Right lobe of liver (tissue), 6 donors: Measurements from ENCODE around the gene GMDS. TPM values are rescaled to one million over a fixed set of nuclear protein-coding genes. Genes with fewer than 3 reads are reported as not detected.

Source experiments
- ATAC-seq, 4 donors: fragments of 200-7000 bp; cut with Tn5 transposase; one replicate each; pipeline ENCODE4 v1.9.1; 2020; ENCODE audit warnings: mild to moderate bottlenecking in 4 of 4, moderate library complexity in 4 of 4
- DNase-seq, 3 donors: peaks; one replicate each; pipeline ENCODE4 v3.0.0-alpha.2; 2020
- H3K27ac ChIP-seq, 3 donors: fragments of 200-600 bp; one replicate each; pipeline ENCODE4 v1.8.0; 2022
- H3K27me3 ChIP-seq, 2 donors: fragments of 200-600 bp; one replicate each; pipeline ENCODE4 v1.8.0; 2022
- H3K36me3 ChIP-seq, 4 donors: fragments of 200-600 bp; sonication (generic) in 1 of 4; one replicate each; pipeline versions ENCODE4 v1.5.1 to v1.8.0; 2017 to 2022; ENCODE audit warnings: control low read depth in 1 of 4
- H3K4me1 ChIP-seq, 4 donors: fragments of 200-600 bp; sonication (generic) in 1 of 4; one replicate each; pipeline versions ENCODE4 v1.5.1 to v1.8.0; 2017 to 2022; ENCODE audit warnings: control low read depth in 1 of 4
- H3K4me3 ChIP-seq, 3 donors: fragments of 200-600 bp; one replicate each; pipeline ENCODE4 v1.8.0; 2022
- H3K9me3 ChIP-seq, 4 donors: fragments of 200-600 bp; sonication (generic) in 1 of 4; one replicate each; pipeline versions ENCODE4 v1.5.1 to v1.8.0; 2017 to 2022; ENCODE audit warnings: control low read depth in 1 of 4
- POLR2A ChIP-seq: fragments of 450-650 bp; IDR thresholded peaks from one replicate; pipeline ENCODE4 v1.6.1; 2017; ENCODE audit warnings: antibody characterized with exemption, mild to moderate bottlenecking
- WGBS: methylation state at CpG from one replicate; pipeline ENCODE4 v1.1.6; 2018; ENCODE audit warnings: low coverage, low lambda C conversion rate; ENCODE audit not compliant: insufficient coverage; ENCODE audit errors: missing lambda C conversion rate; 5-methylcytosine and 5-hydroxymethylcytosine counted together
- intact Hi-C, 2 donors: fragments of 100-400 bp; cut with DNase I; formaldehyde crosslinking; loops; one replicate each; pipeline versions ENCODE4 v1.11.2 to v1.14.1; 2022
- total RNA-seq, 6 experiments: library from RNA; depleted of rRNA in 2 of 6; stranded (reverse); fragments of >200 nt in 2 of 6; fragmentation: NEBNext Ultra II Directional in 3 of 6; extraction: Animal tissue kit (Norgen Biotek cat#: 25700) in 3 of 6; gene quantifications; one replicate each; pipeline versions ENCODE4 v1.1.0 to v1.2.4, GENCODE V29; 2016 to 2023
- TF ChIP-seq, protein P1 (sequence below), 4 donors: fragments of 200-600 bp in 3 of 4; fragments of 450-650 bp in 1 of 4; IDR thresholded peaks; one replicate each; pipeline versions ENCODE4 v1.5.1 to v1.8.0; 2016 to 2022; ENCODE audit warnings: antibody characterized with exemption in 4 of 4, mild to moderate bottlenecking in 2 of 4
- donor health status: DM: no; HTN: yes; CAD: no.
- donor health status: DM: no; HTN: no; CAD: no.
- donor health status: DM: no; HTN: no; CAD: no.
- donor health status: DM: no; HTN: yes; CAD: no.
- donor health status: DM: no; HTN: yes; CAD: no.

Gene GMDS
- total RNA-seq, 6 experiments from 2014 or later = 15.9 to 34.4 (median 23.4) TPM

DNA sequence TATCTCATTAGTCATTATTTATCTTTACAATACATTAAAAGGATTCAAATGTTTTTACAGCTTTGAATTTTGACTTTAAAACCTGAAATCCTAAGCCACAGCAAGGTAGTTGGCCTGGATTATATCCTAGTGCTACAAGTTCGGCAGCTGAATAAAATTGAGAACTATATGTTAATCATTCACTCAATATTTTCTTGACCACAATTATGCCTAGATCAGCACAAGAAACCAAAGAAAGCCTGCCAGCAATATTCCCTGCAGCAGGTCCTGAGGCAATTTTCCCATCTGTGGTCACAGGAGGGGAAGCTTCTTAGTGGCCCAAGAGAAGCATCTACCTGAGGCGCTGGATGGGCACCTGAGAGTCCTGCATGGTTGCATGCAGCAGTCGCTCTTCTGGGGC, 183.5 kb downstream of the GMDS start:
- Histone ChIP-seq H3K4me3 (no peak overlapping the region), H3K27ac (no peak overlapping the region), H3K36me3 (no peaks in the 10 kb centered on the region), H3K4me1 (peaks cover 0 to 7% (median 3%) of the 10 kb centered on the region in 4 donors), H3K9me3 (no peaks in the 10 kb centered on the region), H3K27me3 (no peaks in the 10 kb centered on the region)
- 53% methylated on average over 3 of the region's 3 CpGs for WGBS
- intact Hi-C loops = no loop called here
- DNase-seq = no peak
- no peak for TF ChIP-seq POLR2A
- TF ChIP-seq, protein P1, sequence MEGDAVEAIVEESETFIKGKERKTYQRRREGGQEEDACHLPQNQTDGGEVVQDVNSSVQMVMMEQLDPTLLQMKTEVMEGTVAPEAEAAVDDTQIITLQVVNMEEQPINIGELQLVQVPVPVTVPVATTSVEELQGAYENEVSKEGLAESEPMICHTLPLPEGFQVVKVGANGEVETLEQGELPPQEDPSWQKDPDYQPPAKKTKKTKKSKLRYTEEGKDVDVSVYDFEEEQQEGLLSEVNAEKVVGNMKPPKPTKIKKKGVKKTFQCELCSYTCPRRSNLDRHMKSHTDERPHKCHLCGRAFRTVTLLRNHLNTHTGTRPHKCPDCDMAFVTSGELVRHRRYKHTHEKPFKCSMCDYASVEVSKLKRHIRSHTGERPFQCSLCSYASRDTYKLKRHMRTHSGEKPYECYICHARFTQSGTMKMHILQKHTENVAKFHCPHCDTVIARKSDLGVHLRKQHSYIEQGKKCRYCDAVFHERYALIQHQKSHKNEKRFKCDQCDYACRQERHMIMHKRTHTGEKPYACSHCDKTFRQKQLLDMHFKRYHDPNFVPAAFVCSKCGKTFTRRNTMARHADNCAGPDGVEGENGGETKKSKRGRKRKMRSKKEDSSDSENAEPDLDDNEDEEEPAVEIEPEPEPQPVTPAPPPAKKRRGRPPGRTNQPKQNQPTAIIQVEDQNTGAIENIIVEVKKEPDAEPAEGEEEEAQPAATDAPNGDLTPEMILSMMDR (IDR thresholded peaks at IDR 0.05) = no peak
- ATAC-seq = peak in 3 of 4 donors; percentile 26 to 46 (median 38)

DNA sequence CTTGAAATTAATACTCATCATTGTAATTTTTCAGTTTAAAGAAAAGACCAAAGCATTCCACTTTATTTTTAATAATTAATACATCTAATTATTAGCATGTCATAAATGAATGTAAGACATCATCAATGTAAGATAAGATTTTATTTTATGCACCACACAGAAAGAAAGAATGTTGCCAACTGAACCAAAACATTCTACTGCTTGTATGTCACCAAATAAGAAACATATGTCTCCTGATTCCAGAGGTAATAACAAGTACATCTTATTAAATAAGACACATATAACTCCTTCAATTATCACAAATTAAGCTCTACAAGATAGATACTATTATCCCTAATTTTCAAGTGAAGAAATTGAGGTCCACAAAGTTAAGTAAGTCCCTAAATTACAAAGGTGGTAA, 189.5 kb downstream of the GMDS start:
- no peaks in the 10 kb centered on the region for H3K36me3 ChIP-seq
- H3K27ac ChIP-seq = no peak overlapping the region
- TF ChIP-seq, protein P1 (IDR thresholded peaks at IDR 0.05) = no peak
- TF ChIP-seq POLR2A = no peak
- no peak overlapping the region for H3K4me3 ChIP-seq
- no peak for ATAC-seq
- DNase-seq = no peak
- H3K27me3 ChIP-seq = no peaks in the 10 kb centered on the region
- no peaks in the 10 kb centered on the region for H3K9me3 ChIP-seq
- H3K4me1 ChIP-seq = peaks cover 0 to 16% (median 0%) of the 10 kb centered on the region in 4 donors
- intact Hi-C loops = no loop called here

DNA sequence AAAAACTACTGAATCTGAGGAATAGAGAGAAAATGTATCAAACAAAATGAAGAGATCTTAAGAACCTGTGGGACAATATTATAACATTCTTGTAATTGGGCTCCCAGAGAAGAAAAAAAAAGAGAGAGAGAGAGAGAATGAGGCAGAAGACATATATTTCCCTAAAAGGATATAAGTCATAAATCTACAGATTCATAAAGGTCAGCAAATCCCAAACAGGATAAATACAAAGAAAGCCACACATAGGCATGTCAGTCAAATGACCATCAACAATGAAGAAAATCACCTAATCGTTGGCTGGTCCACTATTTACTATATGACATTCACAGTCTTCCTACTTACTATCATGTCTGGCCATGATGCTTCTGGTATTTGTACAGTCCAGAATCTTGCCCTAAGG, 190.3 kb downstream of the GMDS start:
- DNase-seq (no peak), ATAC-seq (no peak)
- WGBS = 80% methylated on average over 1 of the region's 1 CpG
- Histone ChIP-seq H3K4me3 (no peak overlapping the region), H3K36me3 (no peaks in the 10 kb centered on the region), H3K27me3 (no peaks in the 10 kb centered on the region), H3K27ac (no peak overlapping the region), H3K9me3 (no peaks in the 10 kb centered on the region), H3K4me1 (peaks cover 0 to 16% (median 0%) of the 10 kb centered on the region in 4 donors)
- intact Hi-C loops = no loop called here
- TF ChIP-seq POLR2A = no peak
- TF ChIP-seq, protein P1 (IDR thresholded peaks at IDR 0.05) = no peak

DNA sequence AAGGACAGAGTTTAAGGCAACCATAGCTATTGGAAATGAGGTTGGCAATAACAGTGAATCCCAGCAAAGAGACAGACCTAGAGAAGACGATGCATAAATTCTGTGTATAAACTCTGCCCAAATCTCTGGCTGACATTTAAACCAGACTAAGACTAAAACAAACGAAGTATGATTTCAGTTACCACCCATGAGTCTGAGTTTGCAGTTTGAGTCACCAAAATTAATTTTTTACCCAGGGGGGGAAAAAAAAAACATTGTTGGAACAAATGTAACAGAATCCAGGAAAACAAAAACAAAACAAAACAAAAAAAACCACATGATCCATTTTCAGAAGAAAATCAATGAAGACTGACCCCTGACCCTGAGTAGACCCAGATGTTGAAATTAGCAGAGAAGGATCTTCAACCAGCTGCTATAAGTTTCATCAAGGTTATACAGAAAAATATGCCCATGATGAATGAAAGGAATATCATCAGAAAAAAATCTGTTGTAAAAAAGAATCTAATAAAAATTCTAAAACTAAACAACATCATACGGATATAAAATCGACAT, 190.8 kb downstream of the GMDS start:
- intact Hi-C loops = no loop called here
- peak overlapping the region in 1 of 3 donors; percentile 7 for H3K27ac ChIP-seq
- H3K27me3 ChIP-seq = no peaks in the 10 kb centered on the region
- ATAC-seq = peak in 2 of 4 donors; percentile 63 to 68
- 64% methylated on average over 4 of the region's 4 CpGs for WGBS
- H3K9me3 ChIP-seq = no peaks in the 10 kb centered on the region
- DNase-seq = no peak
- H3K36me3 ChIP-seq = no peaks in the 10 kb centered on the region
- peaks cover 0 to 16% (median 0%) of the 10 kb centered on the region in 4 donors for H3K4me1 ChIP-seq
- H3K4me3 ChIP-seq = no peak overlapping the region
- no peak for TF ChIP-seq POLR2A
- TF ChIP-seq, protein P1 (IDR thresholded peaks at IDR 0.05) = no peak

DNA sequence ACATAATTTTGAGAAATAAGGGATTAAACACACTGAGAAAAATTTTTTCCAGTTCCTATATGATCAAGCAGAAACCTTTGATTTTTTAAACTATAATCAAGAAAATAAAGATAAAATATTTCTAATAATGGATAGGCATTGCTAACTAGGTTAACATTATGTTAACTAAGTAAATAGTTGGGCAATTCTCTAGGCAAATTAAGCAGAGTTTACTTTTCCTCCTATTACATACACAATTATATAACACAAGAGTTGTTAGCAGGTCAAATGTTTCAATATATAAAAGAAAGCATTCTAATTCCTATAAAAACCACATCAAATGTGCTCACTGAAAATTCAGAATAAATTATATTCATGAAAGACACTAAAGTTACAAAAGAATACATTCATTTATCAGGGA, 191.7 kb downstream of the GMDS start:
- H3K4me3 ChIP-seq = no peak overlapping the region
- H3K36me3 ChIP-seq = no peaks in the 10 kb centered on the region

More for the DNA sequence above, 191.7 kb downstream of the GMDS start:
- peak overlapping the region in 1 of 3 donors; percentile 7 for H3K27ac ChIP-seq
- peaks cover 0 to 16% (median 0%) of the 10 kb centered on the region in 4 donors for H3K4me1 ChIP-seq
- H3K9me3 ChIP-seq = no peaks in the 10 kb centered on the region
- DNase-seq (no peak), ATAC-seq (peak in 3 of 4 donors; percentile 49 to 62 (median 60))
- TF ChIP-seq, protein P1 (IDR thresholded peaks at IDR 0.05) = no peak
- no peak for TF ChIP-seq POLR2A
- H3K27me3 ChIP-seq = no peaks in the 10 kb centered on the region
- intact Hi-C loops = no loop called here
